ENCODE results near the gene SIGLEC1.

The SIGLEC1 gene

GRCh38 chr20:3727401-3728021 lies 15.1 kb upstream of the SIGLEC1 start:
- DNase-seq, result peak; percentile 37

- DNase-seq, result no peak
These were observed 12.0 kb upstream of the SIGLEC1 start for GRCh38 chr20:3724356-3724755.

GRCh38 chr20:3723284-3723683 lies 10.9 kb upstream of the SIGLEC1 start:
- DNase-seq, result no peak

GRCh38 chr20:3721912-3722311 lies 9.5 kb upstream of the SIGLEC1 start:
- no peak for DNase-seq

- DNase-seq, result no peak
These were observed 8.2 kb upstream of the SIGLEC1 start for GRCh38 chr20:3720626-3721025.

GRCh38 chr20:3720068-3720467 lies 7.7 kb upstream of the SIGLEC1 start:
- no peak for DNase-seq

GRCh38 chr20:3719046-3719445 lies 6.6 kb upstream of the SIGLEC1 start:
- DNase-seq, result no peak

GRCh38 chr20:3716195-3716834 lies 3.9 kb upstream of the SIGLEC1 start:
- peak; percentile 42 for DNase-seq

GRCh38 chr20:3714092-3714491 lies 1.7 kb upstream of the SIGLEC1 start:
- no peak for DNase-seq

GRCh38 chr20:3711484-3711941 lies 887 bp downstream of the SIGLEC1 start:
- no peak for DNase-seq

- peak; percentile 41 for DNase-seq
These were observed 1.5 kb downstream of the SIGLEC1 start for GRCh38 chr20:3710703-3711483.

GRCh38 chr20:3710011-3710466 lies 2.4 kb downstream of the SIGLEC1 start:
- DNase-seq, result no peak

GRCh38 chr20:3707508-3707899 lies 4.9 kb downstream of the SIGLEC1 start:
- DNase-seq, result no peak

GRCh38 chr20:3706774-3707507 lies 5.5 kb downstream of the SIGLEC1 start:
- DNase-seq, result peak; percentile 55

GRCh38 chr20:3705970-3706739 lies 6.2 kb downstream of the SIGLEC1 start:
- no peak for DNase-seq

GRCh38 chr20:3705491-3705969 lies 6.9 kb downstream of the SIGLEC1 start:
- DNase-seq, result no peak

GRCh38 chr20:3704087-3704486 lies 8.3 kb downstream of the SIGLEC1 start:
- no peak for DNase-seq

GRCh38 chr20:3702611-3703391 lies 9.6 kb downstream of the SIGLEC1 start:
- no peak for DNase-seq

- DNase-seq, result no peak
These were observed 11.1 kb downstream of the SIGLEC1 start for GRCh38 chr20:3701061-3701998.

- DNase-seq, result no peak
These were observed 13.4 kb downstream of the SIGLEC1 start for GRCh38 chr20:3699037-3699436.

Data from fibroblast of skin of back (primary cell).